ENCODE data around the gene FAM222B.
A peak's percentile ranks its signal among the peaks of the same experiment; 100 is the strongest.
"Not testable (repeated sequence)": the region's sequence is repeated elsewhere in the genome, so short reads cannot be mapped to it uniquely, and the experiment has no call there.

FAM222B gene

GRCh38 chr17:28783161-28783560, 59.4 kb downstream of the FAM222B start:
- peaks cover 20% of the 10 kb centered on the region for H3K4me1 Mint-ChIP-seq
- H3K27ac Mint-ChIP-seq, result peak overlapping the region; percentile 30
- H3K4me3 Mint-ChIP-seq, result no peak overlapping the region
- peaks cover 24% of the 10 kb centered on the region for H3K36me3 Mint-ChIP-seq
- no peak for ATAC-seq
- H3K27me3 Mint-ChIP-seq, result no peaks in the 10 kb centered on the region
- no peaks in the 10 kb centered on the region for H3K9me3 Mint-ChIP-seq

- not testable (repeated sequence) for H3K4me3 Mint-ChIP-seq, H3K27ac Mint-ChIP-seq, ATAC-seq, H3K27me3 Mint-ChIP-seq, H3K9me3 Mint-ChIP-seq
- Mint-ChIP-seq H3K4me1 (peaks cover 36% of the 10 kb centered on the region), H3K36me3 (peaks cover 24% of the 10 kb centered on the region)
Observed at GRCh38 chr17:28779601-28780000, 63.0 kb downstream of the FAM222B start.

GRCh38 chr17:28777178-28777577, 65.4 kb downstream of the FAM222B start:
- H3K4me3 Mint-ChIP-seq, result no peak overlapping the region
- ATAC-seq, result no peak
- peaks cover 36% of the 10 kb centered on the region for H3K4me1 Mint-ChIP-seq
- no peaks in the 10 kb centered on the region for H3K9me3 Mint-ChIP-seq
- peaks cover 29% of the 10 kb centered on the region for H3K36me3 Mint-ChIP-seq
- H3K27me3 Mint-ChIP-seq, result no peaks in the 10 kb centered on the region
- H3K27ac Mint-ChIP-seq, result peak overlapping the region; percentile 17

DNA sequence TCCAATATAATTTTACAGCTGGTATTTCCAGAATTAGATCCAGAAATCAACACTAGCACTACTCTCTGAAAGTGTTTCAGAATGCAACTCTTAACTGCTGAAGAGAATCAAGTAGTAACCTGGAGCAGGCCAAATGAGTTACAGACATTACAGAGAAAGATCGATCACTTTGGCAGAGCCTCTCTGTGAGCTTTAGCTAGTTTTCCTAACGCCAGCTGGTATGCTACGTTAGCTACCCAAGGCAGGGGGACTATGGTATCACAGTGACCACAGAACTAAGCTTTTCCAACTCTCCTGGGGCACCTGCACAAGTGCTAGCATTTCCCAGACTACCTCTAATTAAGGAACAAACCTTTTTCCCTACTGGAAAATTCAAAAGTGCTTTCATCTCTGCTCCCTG, 68.4 kb downstream of the FAM222B start:
- H3K36me3 Mint-ChIP-seq, result peaks cover 18% of the 10 kb centered on the region
- H3K27me3 Mint-ChIP-seq, result no peaks in the 10 kb centered on the region
- peaks cover 19% of the 10 kb centered on the region for H3K4me1 Mint-ChIP-seq
- no peak for ATAC-seq
- H3K4me3 Mint-ChIP-seq, result no peak overlapping the region
- no peaks in the 10 kb centered on the region for H3K9me3 Mint-ChIP-seq
- no peak overlapping the region for H3K27ac Mint-ChIP-seq

- peaks cover 14% of the 10 kb centered on the region for H3K36me3 Mint-ChIP-seq
- no peaks in the 10 kb centered on the region for H3K9me3 Mint-ChIP-seq
- H3K27me3 Mint-ChIP-seq, result no peaks in the 10 kb centered on the region
- no peak for ATAC-seq
- no peak overlapping the region for H3K4me3 Mint-ChIP-seq
- no peak overlapping the region for H3K27ac Mint-ChIP-seq
- H3K4me1 Mint-ChIP-seq, result peaks cover 19% of the 10 kb centered on the region
Observed at GRCh38 chr17:28773736-28774135, 68.9 kb downstream of the FAM222B start.

- H3K4me1 Mint-ChIP-seq, result peaks cover 13% of the 10 kb centered on the region
- no peaks in the 10 kb centered on the region for H3K9me3 Mint-ChIP-seq
- no peaks in the 10 kb centered on the region for H3K27me3 Mint-ChIP-seq
- ATAC-seq, result no peak
- no peak overlapping the region for H3K4me3 Mint-ChIP-seq
- H3K27ac Mint-ChIP-seq, result peak overlapping the region; percentile 32
- H3K36me3 Mint-ChIP-seq, result peaks cover 17% of the 10 kb centered on the region
Observed at GRCh38 chr17:28765038-28765437, 77.6 kb downstream of the FAM222B start.

DNA sequence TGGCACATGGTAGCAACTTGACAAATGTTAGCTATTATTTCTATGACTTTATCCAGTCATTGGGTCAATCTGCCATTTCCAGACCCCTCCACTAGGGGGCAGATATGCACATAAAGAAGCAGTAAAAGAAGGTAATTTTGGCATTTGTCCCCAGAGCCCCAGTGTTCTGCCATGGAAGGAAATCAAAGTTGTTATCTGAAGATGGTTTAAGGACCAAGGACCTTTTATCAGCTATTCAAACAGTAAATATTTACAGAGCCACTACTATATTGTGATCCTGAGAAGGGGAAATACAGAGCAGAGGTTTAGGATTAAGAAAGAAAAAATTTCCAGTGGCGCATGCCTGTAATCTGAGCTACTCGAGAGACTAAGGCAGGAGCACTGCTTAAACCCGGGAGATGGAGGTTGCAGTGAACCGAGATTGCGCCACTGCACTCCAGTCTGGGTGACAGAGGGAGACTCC, 78.8 kb downstream of the FAM222B start:
- ATAC-seq, result peak; percentile 61
- H3K4me3 Mint-ChIP-seq, result no peak overlapping the region
- H3K27ac Mint-ChIP-seq, result peak overlapping the region; percentile 19
- H3K36me3 Mint-ChIP-seq, result peaks cover 20% of the 10 kb centered on the region
- no peaks in the 10 kb centered on the region for H3K9me3 Mint-ChIP-seq
- H3K4me1 Mint-ChIP-seq, result peaks cover 13% of the 10 kb centered on the region
- H3K27me3 Mint-ChIP-seq, result no peaks in the 10 kb centered on the region

GRCh38 chr17:28763137-28763799, 79.3 kb downstream of the FAM222B start:
- H3K27ac Mint-ChIP-seq, result peak overlapping the region; percentile 19
- H3K9me3 Mint-ChIP-seq, result no peaks in the 10 kb centered on the region
- peaks cover 26% of the 10 kb centered on the region for H3K36me3 Mint-ChIP-seq
- peak; percentile 41 for ATAC-seq
- peaks cover 13% of the 10 kb centered on the region for H3K4me1 Mint-ChIP-seq
- no peak overlapping the region for H3K4me3 Mint-ChIP-seq
- H3K27me3 Mint-ChIP-seq, result no peaks in the 10 kb centered on the region

- no peaks in the 10 kb centered on the region for H3K9me3 Mint-ChIP-seq
- peak overlapping the region; percentile 27 for H3K27ac Mint-ChIP-seq
- H3K4me3 Mint-ChIP-seq, result no peak overlapping the region
- H3K27me3 Mint-ChIP-seq, result no peaks in the 10 kb centered on the region
- peaks cover 45% of the 10 kb centered on the region for H3K36me3 Mint-ChIP-seq
- H3K4me1 Mint-ChIP-seq, result peaks cover 20% of the 10 kb centered on the region
- ATAC-seq, result no peak
Observed at GRCh38 chr17:28760601-28761562, 81.7 kb downstream of the FAM222B start.

- H3K4me1 Mint-ChIP-seq, result peaks cover 22% of the 10 kb centered on the region
- peak overlapping the region; percentile 4 for H3K27ac Mint-ChIP-seq
- H3K27me3 Mint-ChIP-seq, result no peaks in the 10 kb centered on the region
- no peak for ATAC-seq
- no peaks in the 10 kb centered on the region for H3K9me3 Mint-ChIP-seq
- no peak overlapping the region for H3K4me3 Mint-ChIP-seq
- peaks cover 42% of the 10 kb centered on the region for H3K36me3 Mint-ChIP-seq
Observed at GRCh38 chr17:28759256-28759865, 83.2 kb downstream of the FAM222B start.

- no peak overlapping the region for H3K27ac Mint-ChIP-seq
Observed at GRCh38 chr17:28758411-28759121, 84.0 kb downstream of the FAM222B start.

GRCh38 chr17:28756049-28756804, 86.4 kb downstream of the FAM222B start:
- Mint-ChIP-seq H3K27ac (peak overlapping the region; percentile 48), H3K9me3 (no peaks in the 10 kb centered on the region), H3K4me1 (peaks cover 11% of the 10 kb centered on the region), H3K27me3 (no peaks in the 10 kb centered on the region), H3K4me3 (no peak overlapping the region), H3K36me3 (peaks cover 37% of the 10 kb centered on the region)
- no peak for ATAC-seq

More at GRCh38 chr17:28758411-28759121, 84.0 kb downstream of the FAM222B start:
- Mint-ChIP-seq H3K27me3 (no peaks in the 10 kb centered on the region), H3K4me1 (peaks cover 16% of the 10 kb centered on the region), H3K36me3 (peaks cover 37% of the 10 kb centered on the region), H3K9me3 (no peaks in the 10 kb centered on the region), H3K4me3 (no peak overlapping the region)
- ATAC-seq, result no peak

DNA sequence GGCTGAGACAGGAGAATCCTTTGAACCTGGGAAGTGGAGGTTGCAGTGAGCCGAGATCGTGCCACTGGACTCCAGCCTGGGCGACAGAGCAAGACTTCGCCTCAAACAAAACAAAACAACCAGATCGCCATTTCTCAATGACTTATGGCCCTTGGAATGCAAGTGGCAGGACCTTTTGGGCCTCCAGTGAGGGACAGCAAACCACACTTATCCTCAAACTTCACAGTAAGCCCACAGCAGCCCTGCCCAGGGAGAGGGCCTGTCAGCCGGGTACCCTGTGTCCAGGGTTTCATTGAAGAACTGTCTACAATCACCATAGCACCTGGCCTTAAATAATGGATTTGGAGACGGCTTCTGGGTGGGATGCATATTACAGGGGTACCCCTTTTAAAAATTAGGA, 87.1 kb downstream of the FAM222B start:
- Mint-ChIP-seq H3K36me3 (peaks cover 37% of the 10 kb centered on the region), H3K27me3 (no peaks in the 10 kb centered on the region), H3K27ac (peak overlapping the region; percentile 48), H3K4me3 (no peak overlapping the region), H3K4me1 (peaks cover 8% of the 10 kb centered on the region), H3K9me3 (no peaks in the 10 kb centered on the region)
- no peak for ATAC-seq

All from stimulated activated memory B cell treated with anti-CD40 and anti-IgM and Interleukin-4, amounts not matched to agents 10 μg/mL and 1 μg/mL and 100 μg/mL, for 72 hours (primary cell).